PFSK-1 (cell line): ENCODE measurements around the gene BEGAIN.

ENCODE experiments used
- FOXP2 ChIP-seq: optimal IDR thresholded peaks from 2 replicates; pipeline ENCODE3; 2011; ENCODE audit warnings: borderline replicate concordance, control low read depth, inconsistent platforms; ENCODE audit not compliant: insufficient read depth; ENCODE audit errors: extremely low read length, extremely low read depth
- POLR2AphosphoS5 ChIP-seq: IDR thresholded peaks from 2 replicates; pipeline ENCODE4 v1.6.1; 2012; ENCODE audit warnings: low read depth, mild to moderate bottlenecking, control low read depth, low read length, moderate library complexity
- SIN3A ChIP-seq: IDR thresholded peaks from 2 replicates; pipeline ENCODE4 v1.6.1; 2012; ENCODE audit warnings: mild to moderate bottlenecking, low read length, moderate library complexity, borderline replicate concordance; ENCODE audit not compliant: insufficient read depth
- TAF1 ChIP-seq: IDR thresholded peaks from 2 replicates; pipeline ENCODE4 v1.6.1; 2012; ENCODE audit warnings: low read length, control low read depth, borderline replicate concordance; ENCODE audit not compliant: insufficient read depth
- TF ChIP-seq, protein P1 (sequence below), 2 experiments: IDR thresholded peaks; 2 replicates each; pipeline versions ENCODE4 v1.6.1 to v1.8.0; 2011 to 2012; ENCODE audit warnings: low read depth in 2 of 2, low read length in 2 of 2, control low read depth in 1 of 2, inconsistent platforms in 1 of 2, mild to moderate bottlenecking in 1 of 2, moderate library complexity in 1 of 2; ENCODE audit not compliant: insufficient read depth in 1 of 2

DNA sequence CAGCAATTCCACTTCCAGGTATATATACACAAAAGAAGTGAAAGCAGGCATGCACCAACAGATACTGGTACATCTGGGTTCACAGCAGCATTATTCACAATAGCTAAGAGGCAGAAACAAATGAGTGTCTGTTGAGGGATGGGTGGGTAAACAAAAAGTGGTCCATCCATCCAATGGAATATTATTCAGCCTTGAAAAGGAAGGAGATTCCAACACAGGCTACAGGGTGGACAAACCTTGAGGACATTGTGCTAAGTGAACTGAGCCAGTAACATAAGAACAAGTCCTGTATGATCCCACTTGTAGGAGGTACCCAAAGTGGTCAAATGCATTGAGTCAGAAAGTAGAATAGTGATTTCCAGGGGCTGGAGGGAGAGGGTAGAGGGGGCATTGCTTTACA, 27.6 kb upstream of the BEGAIN start:
- TF ChIP-seq POLR2AphosphoS5: no peak
- TF ChIP-seq, protein P1, sequence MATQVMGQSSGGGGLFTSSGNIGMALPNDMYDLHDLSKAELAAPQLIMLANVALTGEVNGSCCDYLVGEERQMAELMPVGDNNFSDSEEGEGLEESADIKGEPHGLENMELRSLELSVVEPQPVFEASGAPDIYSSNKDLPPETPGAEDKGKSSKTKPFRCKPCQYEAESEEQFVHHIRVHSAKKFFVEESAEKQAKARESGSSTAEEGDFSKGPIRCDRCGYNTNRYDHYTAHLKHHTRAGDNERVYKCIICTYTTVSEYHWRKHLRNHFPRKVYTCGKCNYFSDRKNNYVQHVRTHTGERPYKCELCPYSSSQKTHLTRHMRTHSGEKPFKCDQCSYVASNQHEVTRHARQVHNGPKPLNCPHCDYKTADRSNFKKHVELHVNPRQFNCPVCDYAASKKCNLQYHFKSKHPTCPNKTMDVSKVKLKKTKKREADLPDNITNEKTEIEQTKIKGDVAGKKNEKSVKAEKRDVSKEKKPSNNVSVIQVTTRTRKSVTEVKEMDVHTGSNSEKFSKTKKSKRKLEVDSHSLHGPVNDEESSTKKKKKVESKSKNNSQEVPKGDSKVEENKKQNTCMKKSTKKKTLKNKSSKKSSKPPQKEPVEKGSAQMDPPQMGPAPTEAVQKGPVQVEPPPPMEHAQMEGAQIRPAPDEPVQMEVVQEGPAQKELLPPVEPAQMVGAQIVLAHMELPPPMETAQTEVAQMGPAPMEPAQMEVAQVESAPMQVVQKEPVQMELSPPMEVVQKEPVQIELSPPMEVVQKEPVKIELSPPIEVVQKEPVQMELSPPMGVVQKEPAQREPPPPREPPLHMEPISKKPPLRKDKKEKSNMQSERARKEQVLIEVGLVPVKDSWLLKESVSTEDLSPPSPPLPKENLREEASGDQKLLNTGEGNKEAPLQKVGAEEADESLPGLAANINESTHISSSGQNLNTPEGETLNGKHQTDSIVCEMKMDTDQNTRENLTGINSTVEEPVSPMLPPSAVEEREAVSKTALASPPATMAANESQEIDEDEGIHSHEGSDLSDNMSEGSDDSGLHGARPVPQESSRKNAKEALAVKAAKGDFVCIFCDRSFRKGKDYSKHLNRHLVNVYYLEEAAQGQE (IDR thresholded peaks at IDR 0.05; ENCODE audit: insufficient read depth in 1 of 2, low read depth in 2 of 2, low read length in 2 of 2): no peak
- TF ChIP-seq TAF1: no peak
- TF ChIP-seq SIN3A: no peak
- no peak for TF ChIP-seq FOXP2
